ENCODE measurements around the gene RFC4. TPM values are rescaled to one million over a fixed set of nuclear protein-coding genes. Genes with fewer than 3 reads are reported as not detected.

Gene RFC4
- total and polyA plus RNA-seq, 9 of the 15 experiments (the other 6 are each of a cell fraction or from before 2014, with no cell fraction given): 105 to 227 (median 180) TPM

DNA sequence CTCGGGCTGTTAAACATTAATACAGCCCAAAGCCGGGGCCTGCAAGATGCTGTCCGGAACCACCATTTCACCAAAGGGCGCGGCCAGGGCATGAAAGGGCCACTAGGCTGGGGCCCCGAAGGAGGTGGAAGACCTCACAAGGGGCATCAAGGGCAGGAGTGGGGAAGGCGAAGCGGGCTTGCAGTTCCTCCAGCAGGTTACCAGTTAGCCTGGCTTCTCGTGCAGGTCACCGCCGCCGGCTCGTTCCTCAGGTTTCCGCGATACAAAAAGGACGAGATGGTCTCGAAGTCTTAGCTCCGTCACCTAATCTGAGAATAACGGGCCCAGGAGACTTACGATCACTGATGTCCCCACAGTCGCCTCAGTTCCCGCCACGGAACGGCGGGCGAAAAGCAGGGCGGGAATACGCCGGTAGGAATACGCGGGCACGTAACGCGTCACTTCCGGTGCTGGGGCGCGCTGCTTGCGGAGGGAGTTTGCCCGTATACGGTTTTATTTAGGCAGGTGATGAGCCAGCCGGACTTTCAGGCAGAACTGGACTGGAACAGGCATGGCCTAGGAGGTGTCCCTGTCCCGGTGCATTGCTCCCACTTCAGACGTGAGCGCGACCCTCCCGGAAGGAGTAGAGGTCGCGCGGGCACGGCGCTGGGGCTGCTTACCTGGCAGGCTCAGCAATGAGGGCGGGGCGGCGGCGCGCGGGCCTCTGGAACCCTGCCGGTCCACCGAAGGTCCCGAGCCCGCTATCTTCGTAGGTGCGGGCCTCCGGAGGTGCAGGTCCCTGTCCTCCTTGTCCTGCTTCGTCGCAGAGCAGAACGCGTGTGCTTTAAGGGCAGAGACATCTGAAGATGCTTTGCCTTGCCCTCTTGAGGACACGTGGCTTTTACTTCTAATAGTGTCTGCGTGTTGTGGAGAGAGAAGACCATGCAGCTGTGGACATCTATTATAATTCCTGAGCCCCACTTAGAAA lies at the start of gene RFC4 (continued):
- TF ChIP-seq MGA (IDR thresholded peaks at IDR 0.05) (peak; percentile 90), SRF (CRISPR knock-in tag; IDR thresholded peaks at IDR 0.05) (peak in 1 of 2 experiments; percentile 93; a peak in 3 of 4 replicates), VEZF1 (CRISPR knock-in tag; IDR thresholded peaks at IDR 0.05) (peak; percentile 65), TEAD1 (CRISPR knock-in tag; IDR thresholded peaks at IDR 0.05) (peak in 1 of 2 experiments; percentile 59; a peak in 1 of 4 replicates)
- TF ChIP-seq, protein P1, sequence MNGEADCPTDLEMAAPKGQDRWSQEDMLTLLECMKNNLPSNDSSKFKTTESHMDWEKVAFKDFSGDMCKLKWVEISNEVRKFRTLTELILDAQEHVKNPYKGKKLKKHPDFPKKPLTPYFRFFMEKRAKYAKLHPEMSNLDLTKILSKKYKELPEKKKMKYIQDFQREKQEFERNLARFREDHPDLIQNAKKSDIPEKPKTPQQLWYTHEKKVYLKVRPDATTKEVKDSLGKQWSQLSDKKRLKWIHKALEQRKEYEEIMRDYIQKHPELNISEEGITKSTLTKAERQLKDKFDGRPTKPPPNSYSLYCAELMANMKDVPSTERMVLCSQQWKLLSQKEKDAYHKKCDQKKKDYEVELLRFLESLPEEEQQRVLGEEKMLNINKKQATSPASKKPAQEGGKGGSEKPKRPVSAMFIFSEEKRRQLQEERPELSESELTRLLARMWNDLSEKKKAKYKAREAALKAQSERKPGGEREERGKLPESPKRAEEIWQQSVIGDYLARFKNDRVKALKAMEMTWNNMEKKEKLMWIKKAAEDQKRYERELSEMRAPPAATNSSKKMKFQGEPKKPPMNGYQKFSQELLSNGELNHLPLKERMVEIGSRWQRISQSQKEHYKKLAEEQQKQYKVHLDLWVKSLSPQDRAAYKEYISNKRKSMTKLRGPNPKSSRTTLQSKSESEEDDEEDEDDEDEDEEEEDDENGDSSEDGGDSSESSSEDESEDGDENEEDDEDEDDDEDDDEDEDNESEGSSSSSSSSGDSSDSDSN (IDR thresholded peaks at IDR 0.05; ENCODE audit: borderline replicate concordance in 1 of 2, low read depth in 2 of 2, low read length in 2 of 2): peak in 1 of 2 experiments; percentile 14; a peak in 1 of 4 replicates

Measured in K562 (cell line).